GM21528 (cell line): ENCODE data around the gene OTUB2.

ENCODE experiments used
- ATAC-seq: cut with Tn5 transposase; IDR thresholded peaks from one replicate; pipeline ENCODE4 v1.9.1; 2021; ENCODE audit warnings: mild to moderate bottlenecking, moderate library complexity; ENCODE audit not compliant: unreplicated experiment, low FRiP score

The OTUB2 gene

DNA sequence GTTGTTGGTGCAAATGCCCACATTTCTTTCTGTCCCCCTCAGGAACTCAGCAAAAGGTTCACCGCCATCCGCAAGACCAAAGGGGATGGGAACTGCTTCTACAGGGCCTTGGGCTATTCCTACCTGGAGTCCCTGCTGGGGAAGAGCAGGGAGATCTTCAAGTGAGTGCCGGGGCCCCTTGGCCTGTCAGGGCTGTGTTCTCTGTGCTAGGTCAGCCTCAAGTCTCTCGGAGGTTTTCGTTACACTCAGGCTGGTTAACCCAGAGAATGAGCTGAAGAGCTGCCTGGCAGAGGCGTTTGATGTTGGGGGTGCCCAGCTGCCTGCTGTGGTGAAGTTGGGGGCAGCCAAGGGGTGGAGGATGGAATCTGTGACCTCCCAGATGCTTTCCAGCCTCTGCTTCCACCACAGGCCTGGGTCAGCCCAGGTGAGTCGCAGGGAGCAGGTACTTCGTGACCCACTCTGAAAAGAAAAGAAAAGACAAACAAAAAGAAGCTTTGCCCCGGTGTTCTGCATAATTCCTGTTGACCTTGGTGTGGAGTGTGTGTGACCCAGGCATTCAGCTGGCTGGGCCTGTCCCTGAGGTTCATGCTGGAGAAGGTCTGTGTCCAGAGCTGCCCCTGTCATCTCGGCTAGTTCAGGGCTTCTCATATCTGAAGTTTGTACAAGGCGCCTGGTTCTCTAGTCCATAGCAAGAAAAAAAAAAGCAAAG lies 12.9 kb downstream of the OTUB2 start:
- ATAC-seq = no peak

- no peak for ATAC-seq
Measured at GRCh38 chr14:94040247-94040646, 14.1 kb downstream of the OTUB2 start.

DNA sequence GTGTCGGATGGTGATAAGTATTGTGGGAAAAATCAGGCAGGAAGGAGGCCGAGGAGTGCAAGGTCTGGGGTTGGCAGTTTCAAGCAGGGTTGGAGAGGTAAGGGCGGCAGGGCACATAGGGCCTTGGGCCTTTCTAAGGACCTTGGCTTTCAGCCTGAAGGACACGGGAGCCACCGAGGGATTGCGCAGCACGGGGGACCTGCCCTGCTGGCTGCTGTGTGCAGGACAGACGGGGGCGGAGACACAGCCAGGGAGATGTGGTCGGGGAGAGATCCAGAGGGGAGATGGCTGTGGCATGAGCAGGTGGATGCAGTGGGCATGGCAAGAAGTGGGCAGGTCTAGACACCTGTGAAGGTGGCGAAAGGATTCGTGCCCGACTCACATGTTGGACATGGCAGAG lies 14.7 kb downstream of the OTUB2 start:
- no peak for ATAC-seq

DNA sequence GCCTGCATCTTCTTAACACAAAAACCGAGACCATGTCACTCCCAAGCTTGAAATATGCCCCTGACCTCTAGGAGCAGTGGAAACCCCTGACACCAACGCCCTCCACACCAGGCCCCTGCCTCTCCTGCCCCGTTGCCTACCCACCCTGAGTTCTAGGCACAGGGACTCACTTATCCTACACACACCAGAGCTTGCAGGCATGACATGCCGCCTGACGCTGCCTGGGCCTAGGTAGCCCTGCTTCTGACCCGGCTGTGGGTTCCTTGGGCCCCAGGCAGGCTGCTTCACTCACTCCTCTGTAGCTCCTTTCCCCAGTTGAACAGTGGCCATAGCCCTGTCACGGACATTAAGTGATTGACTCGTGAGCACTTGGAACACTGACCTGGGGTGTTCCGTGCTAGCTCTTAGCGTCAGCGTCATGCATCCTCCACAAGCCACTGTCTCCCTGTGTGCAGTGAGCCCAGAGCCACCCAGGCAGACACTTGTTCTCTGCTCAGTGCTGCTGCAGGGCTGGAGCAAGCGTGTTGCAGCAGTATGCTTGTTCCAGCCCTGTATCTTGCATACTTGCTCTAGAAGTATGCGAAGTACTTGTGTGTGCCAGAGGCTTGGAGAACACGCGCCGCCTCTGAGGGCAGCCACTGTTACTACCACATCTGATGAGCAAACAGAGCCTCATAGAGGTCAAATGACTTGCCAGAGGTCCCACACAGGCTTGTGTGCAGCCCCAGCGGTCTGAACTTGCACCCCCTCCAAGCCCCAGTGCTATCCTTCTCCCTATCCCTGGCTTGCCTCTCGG lies 15.6 kb downstream of the OTUB2 start:
- no peak for ATAC-seq

GRCh38 chr14:94042433-94043091 lies 16.4 kb downstream of the OTUB2 start:
- no peak for ATAC-seq

GRCh38 chr14:94043111-94043755 lies 17.1 kb downstream of the OTUB2 start:
- no peak for ATAC-seq

DNA sequence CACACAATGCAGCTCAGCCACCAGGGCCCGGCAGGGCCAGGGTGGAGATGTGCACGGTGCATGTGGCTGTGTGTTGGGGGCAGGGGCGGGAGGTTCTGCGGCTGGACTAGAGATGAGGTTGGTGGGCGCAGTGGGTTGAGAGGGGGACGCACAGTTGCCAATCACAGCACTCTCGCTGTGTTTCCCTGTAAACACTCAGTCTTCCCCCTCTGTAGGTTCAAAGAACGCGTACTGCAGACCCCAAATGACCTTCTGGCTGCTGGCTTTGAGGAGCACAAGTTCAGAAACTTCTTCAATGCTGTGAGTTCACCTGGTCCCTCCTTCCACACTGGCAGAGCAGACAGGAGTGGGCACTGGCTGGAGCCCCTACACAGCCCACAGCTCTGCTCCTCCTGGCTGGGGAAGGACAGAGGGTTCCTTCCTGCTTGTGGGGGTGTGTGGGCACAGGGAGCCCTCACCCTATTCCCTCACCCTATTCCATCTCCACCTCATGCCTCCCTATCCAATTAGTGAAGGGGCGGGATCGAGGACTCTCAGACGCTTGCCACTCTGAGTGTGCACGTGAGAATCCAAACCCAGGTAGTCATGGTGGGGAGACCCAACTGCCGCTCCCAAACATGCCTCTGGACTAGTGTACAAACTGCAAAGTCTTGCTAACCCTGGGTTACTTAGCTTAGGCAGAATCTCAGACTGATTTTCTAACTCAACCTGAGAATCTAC lies 17.8 kb downstream of the OTUB2 start:
- no peak for ATAC-seq

DNA sequence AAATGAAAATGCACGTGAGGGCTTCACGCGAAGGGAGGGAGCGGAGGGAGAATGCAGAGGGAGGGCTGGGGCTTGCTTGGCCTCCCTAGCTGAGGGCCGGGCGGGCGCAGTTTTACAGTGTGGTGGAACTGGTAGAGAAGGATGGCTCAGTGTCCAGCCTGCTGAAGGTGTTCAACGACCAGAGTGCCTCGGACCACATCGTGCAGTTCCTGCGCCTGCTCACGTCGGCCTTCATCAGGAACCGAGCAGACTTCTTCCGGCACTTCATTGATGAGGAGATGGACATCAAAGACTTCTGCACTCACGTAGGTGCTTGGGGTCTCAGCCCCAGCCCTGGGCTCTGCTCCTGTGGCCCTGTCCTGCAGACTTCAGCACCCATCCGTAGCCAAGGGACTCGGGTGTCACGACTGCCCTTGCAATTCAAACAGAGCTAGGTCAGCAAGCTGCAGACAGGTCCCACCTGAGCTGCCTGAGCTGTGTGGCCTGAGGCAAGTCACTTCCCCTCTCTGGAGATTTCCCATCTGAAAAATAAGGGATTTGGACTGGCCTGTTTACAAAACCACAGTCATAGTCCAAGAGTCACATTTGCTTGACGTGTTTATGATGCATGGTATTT lies 18.4 kb downstream of the OTUB2 start:
- no peak for ATAC-seq

DNA sequence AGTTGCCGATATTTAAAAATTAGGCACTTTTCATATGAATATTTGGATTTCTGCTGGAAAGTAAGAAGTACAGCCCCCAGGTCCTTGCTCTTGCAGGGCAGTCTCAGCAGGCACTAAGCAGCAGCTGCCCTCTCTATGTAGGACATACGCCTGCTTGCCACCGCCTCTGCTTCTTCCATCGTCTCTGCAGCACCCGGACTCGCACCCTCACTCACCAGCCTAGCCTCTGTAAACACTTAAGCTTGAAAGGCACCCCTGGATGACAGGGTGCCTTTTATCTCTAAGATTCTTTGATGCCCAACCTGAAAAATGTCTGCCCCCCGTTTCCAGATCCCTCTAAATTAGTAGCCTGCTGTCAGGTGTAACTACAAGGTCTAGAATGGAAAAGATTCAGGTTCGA lies 19.0 kb downstream of the OTUB2 start:
- ATAC-seq = no peak

DNA sequence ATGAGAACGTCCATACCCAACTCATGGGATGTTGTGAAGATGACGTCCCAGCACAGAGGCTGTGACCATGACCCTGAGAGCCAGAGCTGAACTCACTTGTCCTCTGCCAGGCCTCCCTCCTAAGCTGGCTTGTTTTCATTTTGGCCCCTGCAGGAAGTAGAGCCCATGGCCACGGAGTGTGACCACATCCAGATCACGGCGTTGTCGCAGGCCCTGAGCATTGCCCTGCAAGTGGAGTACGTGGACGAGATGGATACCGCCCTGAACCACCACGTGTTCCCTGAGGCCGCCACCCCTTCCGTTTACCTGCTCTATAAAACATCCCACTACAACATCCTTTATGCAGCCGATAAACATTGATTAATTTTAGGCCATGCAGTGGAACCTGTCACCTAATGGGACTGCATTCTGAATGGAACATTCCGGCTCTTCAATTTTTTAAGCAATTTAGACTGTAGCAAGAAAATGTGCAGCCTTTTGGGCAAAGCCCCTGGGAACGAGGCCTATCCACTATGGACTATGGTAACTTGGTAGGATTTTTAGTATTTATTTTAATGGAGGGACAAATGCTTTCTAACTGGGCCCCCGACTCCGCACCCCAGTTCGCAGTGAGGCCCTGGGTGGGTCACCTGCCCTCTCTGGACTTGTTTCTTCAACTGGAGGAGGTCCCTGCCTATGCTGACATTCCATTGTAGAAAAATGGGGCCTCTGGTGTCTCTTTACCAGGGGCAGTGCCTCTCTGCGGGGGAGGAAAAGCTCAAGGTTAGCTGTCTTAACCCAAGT lies 19.6 kb downstream of the OTUB2 start:
- ATAC-seq = no peak

- no peak for ATAC-seq
Measured at GRCh38 chr14:94046696-94047250, 20.6 kb downstream of the OTUB2 start.

DNA sequence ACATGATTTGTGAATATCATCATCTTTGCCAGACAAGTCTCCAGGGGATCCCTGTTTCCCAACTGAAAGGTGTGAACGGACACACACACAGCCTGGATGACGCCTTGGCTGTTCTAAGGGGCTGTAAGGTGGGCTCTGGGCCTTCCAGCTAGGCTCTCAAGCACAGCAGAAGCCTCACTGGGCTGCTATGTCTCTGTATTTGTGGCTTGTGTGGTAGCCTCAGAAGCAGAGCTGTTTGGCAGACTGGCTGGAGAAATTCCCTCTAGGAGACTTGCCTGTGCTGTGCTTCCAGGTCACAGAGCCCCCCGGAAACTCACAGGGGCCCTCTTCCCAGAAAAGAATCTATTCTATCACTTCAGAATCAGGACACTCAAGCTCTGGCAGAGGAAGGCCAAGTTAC lies 21.4 kb downstream of the OTUB2 start:
- ATAC-seq = no peak

DNA sequence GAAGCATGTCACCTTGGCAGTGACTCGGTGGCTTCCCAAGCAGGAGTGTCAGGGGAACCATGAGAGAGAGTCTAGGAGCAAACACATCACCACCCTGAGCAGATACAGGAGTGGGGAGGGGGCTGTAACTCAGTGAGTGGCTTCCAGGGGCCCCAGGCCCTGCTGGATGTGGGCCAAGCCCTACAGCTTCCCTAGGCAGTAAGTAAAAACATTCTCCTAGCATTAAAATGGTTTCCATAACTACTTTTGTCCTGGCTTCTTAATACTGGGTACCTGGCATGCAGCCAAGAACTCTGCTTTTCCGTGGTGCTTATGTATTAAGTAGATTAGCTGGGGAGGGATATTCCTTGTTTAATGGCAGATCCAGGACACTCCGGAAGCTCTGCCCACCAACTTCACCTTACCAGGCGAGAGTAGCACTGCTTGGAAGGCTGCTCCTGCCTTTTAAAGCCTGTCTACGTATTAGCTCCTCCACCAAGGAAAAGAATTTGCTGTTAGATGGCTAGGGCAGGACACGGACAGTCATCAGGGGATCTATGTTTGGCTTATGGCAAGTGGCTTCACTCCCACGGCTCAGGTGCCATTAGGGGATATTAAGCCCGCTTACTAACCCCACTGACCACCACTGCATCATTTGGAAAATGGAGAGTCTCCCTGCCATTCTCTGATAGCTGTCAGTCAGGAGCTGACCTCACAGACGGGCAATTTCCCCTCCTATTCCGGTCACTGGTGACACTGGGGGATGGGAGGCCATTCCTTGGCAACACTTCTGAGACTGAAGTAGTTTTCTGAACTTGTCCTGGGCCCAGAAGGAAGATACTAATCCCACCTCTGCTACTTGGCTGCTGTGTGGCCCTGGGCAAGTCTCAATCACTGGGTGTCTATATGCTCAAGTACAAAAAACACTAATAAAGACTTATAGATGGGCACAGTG lies 22.8 kb downstream of the OTUB2 start:
- no peak for ATAC-seq

DNA sequence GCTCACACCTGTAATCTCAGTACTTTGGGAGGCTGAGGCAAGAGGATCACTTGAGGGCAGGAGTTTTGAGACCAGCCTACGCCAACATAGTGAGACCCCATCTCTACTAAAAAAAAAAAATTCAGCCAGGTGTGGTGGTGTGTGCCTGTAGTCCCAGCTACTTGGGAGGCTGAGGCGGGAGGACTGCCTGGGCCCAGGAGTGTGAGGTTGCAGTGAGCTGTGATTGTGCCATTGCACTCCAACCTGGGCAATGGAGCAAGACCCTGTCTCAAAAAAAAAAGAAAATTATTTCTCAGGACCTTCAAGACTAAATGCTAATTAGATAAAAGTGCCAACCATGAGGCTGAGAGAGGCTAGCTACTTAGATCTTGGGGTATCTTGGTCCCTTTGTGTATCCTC lies 23.5 kb downstream of the OTUB2 start:
- ATAC-seq = no peak

- no peak for ATAC-seq
Measured at GRCh38 chr14:94050231-94050880, 24.2 kb downstream of the OTUB2 start.

- ATAC-seq = no peak
Measured at GRCh38 chr14:94051115-94051514, 25.0 kb downstream of the OTUB2 start.

DNA sequence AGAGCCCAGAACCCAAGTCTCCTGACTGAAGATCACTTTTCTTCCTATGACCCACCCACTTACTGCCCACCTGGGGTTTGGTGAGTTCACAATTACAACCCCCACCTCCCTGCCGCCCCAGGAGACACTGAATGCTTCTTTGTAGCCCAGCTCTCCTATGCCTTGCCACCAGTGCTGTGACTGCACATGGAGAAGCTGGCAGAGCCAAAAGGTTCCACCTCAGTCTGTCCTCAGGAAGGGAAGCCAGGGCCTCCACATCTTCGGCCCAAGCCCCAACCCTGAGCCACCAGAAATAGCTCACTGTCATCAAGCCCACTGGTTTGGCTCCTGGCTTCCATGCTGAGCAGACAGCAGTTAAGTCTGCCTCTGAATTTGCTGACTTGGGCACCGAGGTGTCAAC lies 25.6 kb downstream of the OTUB2 start:
- ATAC-seq = no peak
